AG09319 (cell line): ENCODE results near the gene TSPAN18.
A peak's percentile ranks its signal among the peaks of the same experiment; 100 is the strongest.

Experiments
- DNase-seq: peaks from one replicate; pipeline ENCODE4 v3.0.0-alpha.2; 2010; ENCODE audit warnings: low read depth; ENCODE audit errors: extremely low read depth
- TF ChIP-seq, protein P1 (sequence below): IDR thresholded peaks from 2 replicates; pipeline ENCODE4 v1.5.1; 2011; ENCODE audit warnings: low read depth, mild to moderate bottlenecking, inconsistent platforms, low read length, moderate library complexity

The TSPAN18 gene

DNA sequence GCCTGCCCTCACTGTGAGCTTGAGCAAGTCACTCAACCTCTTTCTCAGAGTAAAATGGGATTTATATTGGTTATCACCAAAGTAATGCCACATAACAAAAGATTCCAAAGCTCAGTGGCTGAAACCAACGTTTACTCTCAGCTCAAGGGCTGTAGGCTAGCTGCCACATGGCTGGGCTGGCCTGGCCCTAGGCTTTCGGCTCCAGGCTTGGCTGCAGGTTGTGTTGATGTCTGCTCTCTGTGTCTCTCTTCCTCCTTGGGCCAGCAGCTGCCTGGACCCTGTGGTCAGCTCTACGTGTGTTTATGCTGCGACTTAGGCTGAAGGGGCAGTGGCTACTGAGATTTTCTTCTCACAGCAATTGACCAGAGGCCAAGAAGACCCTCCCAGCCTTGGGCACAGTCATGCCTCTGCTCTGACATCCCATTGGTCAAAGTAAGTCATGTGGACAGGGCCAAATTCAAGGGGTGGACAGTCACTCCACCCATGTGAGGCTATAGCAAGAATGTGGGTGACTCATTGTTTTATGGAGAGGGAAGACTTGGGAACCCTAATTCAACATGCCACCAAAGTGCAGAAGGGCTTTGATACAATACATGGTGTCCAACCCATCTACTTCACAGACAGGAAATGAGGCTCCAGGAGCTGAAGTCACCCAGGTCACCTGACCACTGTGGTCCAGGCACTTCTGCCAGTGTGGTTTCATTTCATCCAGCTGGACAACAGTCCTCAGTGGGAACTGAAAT lies 90.6 kb downstream of the TSPAN18 start:
- TF ChIP-seq, protein P1, sequence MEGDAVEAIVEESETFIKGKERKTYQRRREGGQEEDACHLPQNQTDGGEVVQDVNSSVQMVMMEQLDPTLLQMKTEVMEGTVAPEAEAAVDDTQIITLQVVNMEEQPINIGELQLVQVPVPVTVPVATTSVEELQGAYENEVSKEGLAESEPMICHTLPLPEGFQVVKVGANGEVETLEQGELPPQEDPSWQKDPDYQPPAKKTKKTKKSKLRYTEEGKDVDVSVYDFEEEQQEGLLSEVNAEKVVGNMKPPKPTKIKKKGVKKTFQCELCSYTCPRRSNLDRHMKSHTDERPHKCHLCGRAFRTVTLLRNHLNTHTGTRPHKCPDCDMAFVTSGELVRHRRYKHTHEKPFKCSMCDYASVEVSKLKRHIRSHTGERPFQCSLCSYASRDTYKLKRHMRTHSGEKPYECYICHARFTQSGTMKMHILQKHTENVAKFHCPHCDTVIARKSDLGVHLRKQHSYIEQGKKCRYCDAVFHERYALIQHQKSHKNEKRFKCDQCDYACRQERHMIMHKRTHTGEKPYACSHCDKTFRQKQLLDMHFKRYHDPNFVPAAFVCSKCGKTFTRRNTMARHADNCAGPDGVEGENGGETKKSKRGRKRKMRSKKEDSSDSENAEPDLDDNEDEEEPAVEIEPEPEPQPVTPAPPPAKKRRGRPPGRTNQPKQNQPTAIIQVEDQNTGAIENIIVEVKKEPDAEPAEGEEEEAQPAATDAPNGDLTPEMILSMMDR = no peak
- no peak for DNase-seq

DNA sequence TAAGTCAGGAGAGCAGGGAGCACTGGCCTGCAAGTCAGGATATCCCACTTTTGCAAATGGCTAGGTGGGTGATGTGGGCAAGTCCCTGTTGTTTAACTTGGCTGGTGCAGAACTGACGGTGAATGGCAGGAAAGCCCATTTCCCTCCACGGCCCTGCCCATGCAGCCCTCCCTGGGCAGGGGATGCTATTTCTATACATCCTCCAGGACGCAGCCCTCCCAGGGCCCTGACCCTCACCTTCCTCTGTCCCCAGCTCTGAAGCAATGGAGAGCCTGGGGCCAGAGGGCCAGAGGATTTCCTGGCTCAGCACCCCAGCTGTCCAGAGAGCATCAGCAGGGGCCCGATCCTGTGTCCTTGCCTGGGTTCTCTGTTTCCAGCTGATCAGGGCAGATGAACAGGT lies 91.3 kb downstream of the TSPAN18 start:
- TF ChIP-seq, protein P1 = no peak
- DNase-seq = no peak

DNA sequence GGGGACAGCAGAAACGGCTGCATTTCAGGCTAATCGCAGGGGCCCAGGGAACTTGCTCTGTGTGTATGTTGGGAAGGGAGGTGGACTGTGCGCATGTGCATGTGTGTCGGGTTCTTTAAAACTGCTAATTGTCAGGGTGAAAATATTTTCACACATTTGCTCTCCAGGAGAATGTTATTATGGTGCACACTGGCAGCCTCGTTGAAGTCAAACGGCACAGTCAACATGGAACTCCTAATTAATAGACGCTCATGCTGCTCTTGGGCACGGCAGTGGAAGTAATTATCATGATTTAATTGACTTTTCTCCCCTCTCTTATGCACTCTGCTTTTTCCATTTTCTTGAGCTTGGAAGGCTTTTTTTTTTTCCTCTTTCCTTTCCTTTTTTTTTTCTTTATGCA lies 92.6 kb downstream of the TSPAN18 start:
- no peak for DNase-seq
- TF ChIP-seq, protein P1 = no peak

DNA sequence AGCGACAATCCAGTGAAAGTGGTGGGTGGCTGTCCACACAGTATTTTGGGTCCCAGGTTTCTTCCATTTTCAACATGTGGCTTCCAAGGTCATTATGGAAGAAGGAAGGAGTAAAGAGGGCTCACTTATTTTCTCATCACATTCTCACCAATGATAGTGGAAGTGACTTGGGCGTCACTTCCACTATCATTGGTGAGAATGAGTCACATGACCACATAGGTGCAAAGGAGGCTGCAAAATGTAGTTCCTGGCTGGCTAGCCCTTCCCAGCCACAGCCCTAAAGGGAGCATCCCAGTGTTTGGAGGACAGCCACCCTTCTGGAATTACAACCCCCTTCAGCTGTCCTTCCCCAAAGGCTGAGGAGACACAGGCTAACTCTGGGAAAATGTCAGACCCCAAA lies 95.6 kb downstream of the TSPAN18 start:
- TF ChIP-seq, protein P1 = no peak
- DNase-seq = no peak

DNA sequence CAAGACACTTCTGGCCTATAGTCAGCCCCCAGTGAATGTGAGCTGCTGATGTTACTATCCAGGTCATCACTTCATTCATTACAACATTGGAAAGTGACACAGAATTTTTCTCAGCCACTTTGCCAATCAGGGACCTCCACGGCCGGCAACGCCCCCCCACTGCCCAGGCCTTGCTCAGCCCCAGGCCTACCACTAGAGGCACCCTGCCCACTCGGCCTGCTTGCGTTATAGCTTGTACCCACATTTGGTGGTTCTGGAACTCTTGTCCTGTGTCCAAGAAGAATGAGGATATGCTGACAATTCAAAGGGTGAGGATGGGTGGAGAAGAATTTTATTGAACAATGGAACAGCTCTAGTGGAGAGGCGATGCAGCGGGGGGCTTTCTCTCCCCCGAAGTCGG lies 96.2 kb downstream of the TSPAN18 start:
- DNase-seq = no peak
- TF ChIP-seq, protein P1 = peak; percentile 21

DNA sequence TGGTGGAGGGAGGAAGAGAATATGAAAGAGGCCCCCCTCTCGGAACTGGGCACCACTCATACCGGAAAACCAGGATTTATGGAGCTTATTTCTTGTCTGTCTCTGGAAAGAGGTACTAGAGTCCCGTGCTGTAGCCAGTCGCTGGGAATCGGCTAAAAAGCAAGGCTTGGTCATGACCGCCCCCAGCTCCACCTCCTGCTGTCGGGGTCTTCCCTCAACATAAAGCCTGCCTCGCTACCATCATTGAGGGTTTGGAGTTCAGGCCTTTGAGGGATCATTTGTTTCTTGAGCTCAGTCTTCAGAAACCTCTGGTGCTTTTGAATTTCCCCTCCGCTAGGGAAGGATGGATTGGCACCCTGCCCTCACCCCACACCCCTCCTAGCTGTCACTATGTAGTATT lies 97.1 kb downstream of the TSPAN18 start:
- DNase-seq = no peak

DNA sequence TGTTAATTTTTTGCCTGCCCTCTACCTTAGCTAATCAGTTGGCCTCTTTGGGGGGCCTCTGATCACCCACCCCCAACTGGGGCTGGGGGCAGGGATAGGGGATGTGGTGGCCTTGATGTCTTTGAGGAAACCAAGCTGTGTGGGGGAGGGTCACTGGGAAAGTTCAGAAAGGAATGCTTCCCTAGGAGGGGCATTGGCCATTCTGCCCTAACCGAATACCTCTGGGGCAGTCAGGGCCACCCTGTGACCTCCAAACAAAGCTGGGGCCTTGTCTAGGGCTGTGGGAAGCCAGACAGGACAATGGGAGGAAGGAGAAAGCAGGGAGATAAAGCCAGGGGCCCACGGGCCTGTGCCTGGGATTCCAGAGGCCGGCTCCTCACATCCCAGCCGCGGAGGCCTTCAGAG lies 97.5 kb downstream of the TSPAN18 start:
- TF ChIP-seq, protein P1 = no peak
- no peak for DNase-seq

More for the DNA sequence above, 97.1 kb downstream of the TSPAN18 start:
- TF ChIP-seq, protein P1 = no peak
